ENCODE data around the gene ASCC3. TPM values are rescaled to one million over a fixed set of nuclear protein-coding genes. Genes with fewer than 3 reads are reported as not detected.

The ASCC3 gene
- total and polyA plus RNA-seq, 2 donors: 14.5 to 32.6 TPM

DNA sequence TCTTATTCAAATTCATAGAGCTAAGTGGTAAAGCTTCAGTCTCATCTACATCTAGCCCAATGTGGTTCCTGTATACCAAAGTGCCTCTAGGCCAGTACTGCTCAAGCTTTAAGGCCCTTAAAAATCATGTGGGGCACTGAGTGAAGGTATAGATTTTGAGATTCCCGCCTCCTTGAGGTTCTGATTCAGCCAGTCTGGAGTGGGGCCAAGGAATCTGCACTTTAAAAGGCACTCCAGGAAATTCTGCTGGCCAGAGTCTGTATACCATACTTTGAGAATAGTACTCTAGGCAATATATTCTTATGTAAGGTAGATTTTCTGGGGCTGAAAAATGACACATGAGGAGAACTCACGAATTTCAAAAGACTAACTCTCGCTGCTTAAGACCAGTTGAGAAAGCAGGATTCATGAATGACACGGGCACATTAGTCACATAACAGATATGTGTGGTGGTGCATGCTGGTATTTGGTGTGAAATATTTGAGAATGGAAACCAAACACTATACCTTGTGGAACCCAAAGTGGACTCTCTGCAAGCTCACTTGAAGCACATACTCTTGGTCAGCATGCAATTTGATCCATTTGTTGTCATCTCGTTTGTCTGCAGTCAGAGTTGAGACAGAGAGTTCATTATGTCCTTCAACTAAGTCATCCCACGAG, 368.8 kb downstream of the ASCC3 start:
- Histone ChIP-seq H3K36me3 (ENCODE audit: control insufficient read depth in 2 of 2, insufficient read depth in 2 of 2, low read length in 1 of 2) (peaks cover 5 to 8% of the 10 kb centered on the region in 2 donors), H3K4me3 (ENCODE audit: low read length in 2 of 2) (no peak overlapping the region), H3K27me3 (ENCODE audit: control insufficient read depth in 2 of 2, insufficient read depth in 1 of 2, low read length in 1 of 2) (no peaks in the 10 kb centered on the region), H3K9me3 (ENCODE audit: control insufficient read depth in 2 of 2, insufficient read depth in 1 of 2, low read length in 1 of 2) (no peaks in the 10 kb centered on the region), H3K27ac (ENCODE audit: low read depth in 1 of 2, low read length in 1 of 2) (no peak overlapping the region), H3K4me1 (ENCODE audit: control insufficient read depth in 2 of 2, insufficient read depth in 2 of 2, low read length in 2 of 2) (no peaks in the 10 kb centered on the region)
- DNase-seq (ENCODE audit: low read depth in 6 of 9, low spot score in 9 of 9): no peak
- 98% methylated on average over 6 of the region's 6 CpGs for WGBS

DNA sequence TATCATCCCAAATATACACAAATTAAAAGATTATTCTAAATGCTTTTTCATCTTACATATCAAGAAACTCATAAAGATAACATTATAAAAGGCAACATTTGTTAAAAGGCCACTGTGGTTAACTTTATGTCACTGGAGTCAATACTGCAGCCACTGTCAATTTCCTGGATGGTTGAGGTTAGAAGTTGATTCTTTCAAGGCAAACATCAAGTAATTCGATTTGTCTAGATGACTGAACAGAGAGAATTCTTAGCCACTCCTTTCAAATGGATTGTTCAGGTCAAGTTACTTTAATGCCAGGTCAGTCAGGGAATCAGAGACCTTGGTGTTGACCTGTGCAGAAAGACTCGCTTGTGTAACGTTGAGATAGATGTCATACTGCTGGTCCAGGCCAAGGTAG, 372.0 kb downstream of the ASCC3 start:
- H3K4me1 ChIP-seq (ENCODE audit: control insufficient read depth in 2 of 2, insufficient read depth in 2 of 2, low read length in 2 of 2): no peaks in the 10 kb centered on the region
- peaks cover 5 to 8% of the 10 kb centered on the region in 2 donors for H3K36me3 ChIP-seq (ENCODE audit: control insufficient read depth in 2 of 2, insufficient read depth in 2 of 2, low read length in 1 of 2)
- no peak overlapping the region for H3K27ac ChIP-seq (ENCODE audit: low read depth in 1 of 2, low read length in 1 of 2)
- 94% methylated on average over 3 of the region's 3 CpGs for WGBS
- no peaks in the 10 kb centered on the region for H3K27me3 ChIP-seq (ENCODE audit: control insufficient read depth in 2 of 2, insufficient read depth in 1 of 2, low read length in 1 of 2)
- DNase-seq (ENCODE audit: low read depth in 6 of 9, low spot score in 9 of 9): no peak
- no peak overlapping the region for H3K4me3 ChIP-seq (ENCODE audit: low read length in 2 of 2)
- H3K9me3 ChIP-seq (ENCODE audit: control insufficient read depth in 2 of 2, insufficient read depth in 1 of 2, low read length in 1 of 2): no peaks in the 10 kb centered on the region

DNA sequence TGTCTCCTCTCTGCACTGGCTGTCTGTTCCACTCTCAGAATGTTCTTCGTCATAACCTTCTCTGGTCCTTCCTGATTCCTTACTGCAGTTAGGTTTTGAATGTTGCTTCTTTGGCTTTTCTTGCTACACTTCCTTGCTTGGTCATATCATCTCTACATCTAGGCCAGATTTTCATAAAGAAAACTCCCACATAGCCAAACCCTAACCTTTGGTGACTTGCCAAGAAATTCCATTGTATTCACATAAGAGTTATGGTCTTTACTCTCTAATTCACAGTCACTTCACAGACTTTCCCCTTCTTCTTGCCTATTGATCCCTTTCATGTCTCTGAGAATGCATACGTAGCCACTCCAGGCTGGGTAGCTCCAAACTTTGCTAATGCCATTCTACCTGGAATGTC, 374.5 kb downstream of the ASCC3 start:
- no peaks in the 10 kb centered on the region for H3K27me3 ChIP-seq (ENCODE audit: control insufficient read depth in 2 of 2, insufficient read depth in 1 of 2, low read length in 1 of 2)
- WGBS: 97% methylated on average over 2 of the region's 2 CpGs
- H3K4me3 ChIP-seq (ENCODE audit: low read length in 2 of 2): no peak overlapping the region
- no peaks in the 10 kb centered on the region for H3K4me1 ChIP-seq (ENCODE audit: control insufficient read depth in 2 of 2, insufficient read depth in 2 of 2, low read length in 2 of 2)
- DNase-seq (ENCODE audit: low read depth in 6 of 9, low spot score in 9 of 9): no peak
- no peak overlapping the region for H3K27ac ChIP-seq (ENCODE audit: low read depth in 1 of 2, low read length in 1 of 2)
- H3K9me3 ChIP-seq (ENCODE audit: control insufficient read depth in 2 of 2, insufficient read depth in 1 of 2, low read length in 1 of 2): no peaks in the 10 kb centered on the region
- H3K36me3 ChIP-seq (ENCODE audit: control insufficient read depth in 2 of 2, insufficient read depth in 2 of 2, low read length in 1 of 2): peaks cover 3 to 5% of the 10 kb centered on the region in 2 donors

DNA sequence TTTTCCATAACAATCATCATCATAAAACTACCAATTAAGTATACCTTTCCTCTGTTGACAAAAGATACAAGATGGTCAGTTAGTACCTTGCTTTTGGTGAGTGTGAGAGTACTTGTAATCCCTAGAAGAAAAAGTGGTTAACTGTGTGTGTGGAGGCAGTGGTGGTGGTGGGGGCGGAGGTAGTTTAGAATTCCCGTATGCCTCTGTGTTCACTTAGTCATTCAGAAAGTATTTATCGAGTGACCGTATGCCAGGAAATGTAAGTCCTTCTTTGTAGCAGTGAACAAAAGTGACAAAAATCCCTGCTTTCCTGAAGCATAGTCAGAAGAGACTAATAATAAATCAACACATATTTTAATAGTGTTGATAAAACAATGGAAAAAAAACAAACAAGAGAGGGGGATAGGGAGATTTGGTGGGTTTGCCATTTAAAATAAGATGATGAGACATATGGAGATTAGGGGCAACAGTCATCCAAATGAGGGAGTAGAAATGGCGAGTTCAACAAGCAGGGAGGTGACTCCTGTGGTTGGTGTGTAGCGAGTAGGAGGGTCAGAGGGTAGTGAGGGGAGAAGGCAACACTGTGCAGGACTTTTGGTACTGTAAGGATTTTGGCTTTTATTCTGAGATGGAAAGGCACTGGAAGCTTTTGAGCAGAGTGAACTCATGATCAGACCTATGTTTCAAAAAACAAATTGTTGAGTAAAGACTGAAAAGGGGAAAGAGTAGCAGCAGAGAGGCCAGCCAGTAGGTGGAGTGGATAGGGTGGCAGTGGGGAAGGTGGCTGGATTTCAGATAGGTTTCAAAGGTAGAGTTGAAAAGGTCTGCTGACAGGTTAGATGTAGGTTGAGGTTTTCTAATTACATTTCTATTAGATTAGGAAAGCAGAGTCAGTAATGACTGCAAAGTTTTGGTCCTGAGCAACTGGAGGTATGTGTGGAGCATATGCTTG, 376.1 kb downstream of the ASCC3 start:
- Histone ChIP-seq H3K27me3 (ENCODE audit: control insufficient read depth in 2 of 2, insufficient read depth in 1 of 2, low read length in 1 of 2) (no peaks in the 10 kb centered on the region), H3K27ac (ENCODE audit: low read depth in 1 of 2, low read length in 1 of 2) (no peak overlapping the region), H3K9me3 (ENCODE audit: control insufficient read depth in 2 of 2, insufficient read depth in 1 of 2, low read length in 1 of 2) (no peaks in the 10 kb centered on the region), H3K4me1 (ENCODE audit: control insufficient read depth in 2 of 2, insufficient read depth in 2 of 2, low read length in 2 of 2) (no peaks in the 10 kb centered on the region), H3K4me3 (ENCODE audit: low read length in 2 of 2) (no peak overlapping the region), H3K36me3 (ENCODE audit: control insufficient read depth in 2 of 2, insufficient read depth in 2 of 2, low read length in 1 of 2) (peaks cover 0 to 3% of the 10 kb centered on the region in 2 donors)
- no peak for DNase-seq (ENCODE audit: low read depth in 6 of 9, low spot score in 9 of 9)
- 88% methylated on average over 6 of the region's 6 CpGs for WGBS

GRCh38 chr6:100503043-100503705, 378.0 kb downstream of the ASCC3 start:
- no peak overlapping the region for H3K27ac ChIP-seq (ENCODE audit: low read depth in 1 of 2, low read length in 1 of 2)
- H3K36me3 ChIP-seq (ENCODE audit: control insufficient read depth in 2 of 2, insufficient read depth in 2 of 2, low read length in 1 of 2): no peaks in the 10 kb centered on the region
- H3K27me3 ChIP-seq (ENCODE audit: control insufficient read depth in 2 of 2, insufficient read depth in 1 of 2, low read length in 1 of 2): no peaks in the 10 kb centered on the region
- H3K9me3 ChIP-seq (ENCODE audit: control insufficient read depth in 2 of 2, insufficient read depth in 1 of 2, low read length in 1 of 2): no peaks in the 10 kb centered on the region
- DNase-seq (ENCODE audit: low read depth in 6 of 9, low spot score in 9 of 9): no peak
- H3K4me1 ChIP-seq (ENCODE audit: control insufficient read depth in 2 of 2, insufficient read depth in 2 of 2, low read length in 2 of 2): no peaks in the 10 kb centered on the region
- no peak overlapping the region for H3K4me3 ChIP-seq (ENCODE audit: low read length in 2 of 2)

- peaks cover 0 to 9% of the 10 kb centered on the region in 2 donors for H3K27me3 ChIP-seq (ENCODE audit: control insufficient read depth in 2 of 2, insufficient read depth in 1 of 2, low read length in 1 of 2)
- H3K9me3 ChIP-seq (ENCODE audit: control insufficient read depth in 2 of 2, insufficient read depth in 1 of 2, low read length in 1 of 2): no peaks in the 10 kb centered on the region
- 80% methylated on average over 6 of the region's 6 CpGs for WGBS
- no peak overlapping the region for H3K27ac ChIP-seq (ENCODE audit: low read depth in 1 of 2, low read length in 1 of 2)
- no peaks in the 10 kb centered on the region for H3K4me1 ChIP-seq (ENCODE audit: control insufficient read depth in 2 of 2, insufficient read depth in 2 of 2, low read length in 2 of 2)
- no peak overlapping the region for H3K4me3 ChIP-seq (ENCODE audit: low read length in 2 of 2)
- no peak for DNase-seq (ENCODE audit: low read depth in 6 of 9, low spot score in 9 of 9)
- no peaks in the 10 kb centered on the region for H3K36me3 ChIP-seq (ENCODE audit: control insufficient read depth in 2 of 2, insufficient read depth in 2 of 2, low read length in 1 of 2)
These were observed 387.8 kb downstream of the ASCC3 start for GRCh38 chr6:100493206-100493888.

DNA sequence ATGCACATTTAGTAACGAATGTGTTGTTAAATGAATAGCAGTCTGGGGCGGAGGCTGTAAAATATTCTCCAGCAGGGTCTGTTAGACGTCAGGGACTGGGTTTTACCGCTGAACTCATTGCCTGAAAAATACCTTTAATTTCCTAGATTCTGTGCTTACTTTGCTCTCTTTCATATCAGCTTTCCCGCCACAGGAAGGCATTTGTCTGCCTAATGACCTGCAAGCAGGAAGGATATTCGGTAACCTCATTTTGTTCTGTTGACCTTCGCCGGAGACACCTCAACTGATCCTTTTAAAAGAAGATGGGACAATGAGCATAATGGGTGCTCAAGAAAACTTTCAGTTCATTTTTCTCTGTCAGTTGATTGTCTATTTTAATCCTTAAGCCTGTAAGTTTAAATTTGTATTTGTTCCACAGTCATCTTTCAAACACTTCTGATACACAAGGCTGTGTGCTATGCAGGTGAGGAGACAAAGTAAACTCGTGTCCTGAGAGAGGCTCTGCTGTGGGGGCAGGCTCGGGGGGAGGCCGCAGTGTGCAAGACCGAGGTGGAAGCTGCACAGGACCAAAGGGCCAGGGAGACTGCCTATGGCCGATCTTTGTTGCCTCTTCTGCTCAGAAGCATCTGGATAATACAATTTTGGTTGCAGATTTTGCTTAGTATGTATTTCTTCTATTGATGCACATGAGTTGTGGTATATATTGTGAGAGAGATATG, 389.0 kb downstream of the ASCC3 start:
- no peaks in the 10 kb centered on the region for H3K9me3 ChIP-seq (ENCODE audit: control insufficient read depth in 2 of 2, insufficient read depth in 1 of 2, low read length in 1 of 2)
- H3K4me3 ChIP-seq (ENCODE audit: low read length in 2 of 2): no peak overlapping the region
- no peaks in the 10 kb centered on the region for H3K4me1 ChIP-seq (ENCODE audit: control insufficient read depth in 2 of 2, insufficient read depth in 2 of 2, low read length in 2 of 2)
- H3K27me3 ChIP-seq (ENCODE audit: control insufficient read depth in 2 of 2, insufficient read depth in 1 of 2, low read length in 1 of 2): peaks cover 2 to 9% of the 10 kb centered on the region in 2 donors
- 73% methylated on average over 13 of the region's 13 CpGs for WGBS
- no peaks in the 10 kb centered on the region for H3K36me3 ChIP-seq (ENCODE audit: control insufficient read depth in 2 of 2, insufficient read depth in 2 of 2, low read length in 1 of 2)
- no peak overlapping the region for H3K27ac ChIP-seq (ENCODE audit: low read depth in 1 of 2, low read length in 1 of 2)
- no peak for DNase-seq (ENCODE audit: low read depth in 6 of 9, low spot score in 9 of 9)

- Histone ChIP-seq H3K9me3 (ENCODE audit: control insufficient read depth in 2 of 2, insufficient read depth in 1 of 2, low read length in 1 of 2) (no peaks in the 10 kb centered on the region), H3K27me3 (ENCODE audit: control insufficient read depth in 2 of 2, insufficient read depth in 1 of 2, low read length in 1 of 2) (peaks cover 2 to 13% of the 10 kb centered on the region in 2 donors), H3K4me1 (ENCODE audit: control insufficient read depth in 2 of 2, insufficient read depth in 2 of 2, low read length in 2 of 2) (no peaks in the 10 kb centered on the region), H3K36me3 (ENCODE audit: control insufficient read depth in 2 of 2, insufficient read depth in 2 of 2, low read length in 1 of 2) (no peaks in the 10 kb centered on the region), H3K4me3 (ENCODE audit: low read length in 2 of 2) (no peak overlapping the region), H3K27ac (ENCODE audit: low read depth in 1 of 2, low read length in 1 of 2) (no peak overlapping the region)
- no peak for DNase-seq (ENCODE audit: low read depth in 6 of 9, low spot score in 9 of 9)
- 98% methylated on average over 2 of the region's 2 CpGs for WGBS
These were observed 391.1 kb downstream of the ASCC3 start for GRCh38 chr6:100490065-100490464.

Measured in thymus (tissue), 11 donors.